ENCODE results near the gene TMEM132C. TPM values are rescaled to one million over a fixed set of nuclear protein-coding genes. Genes with fewer than 3 reads are reported as not detected.

The TMEM132C gene
- total and polyA plus RNA-seq, 2 of the 8 experiments (the other 6 are each of a cell fraction or from before 2014, with no cell fraction given), result 0.23 to 0.76 TPM

GRCh38 chr12:128259556-128260070 is 7.4 kb upstream of the TMEM132C start:
- no peak overlapping the region for H4K8ac ChIP-seq (ENCODE audit: extremely low read depth, insufficient read depth, low read length)
- no peaks in the 10 kb centered on the region for H3K79me1 ChIP-seq (ENCODE audit: low read depth, low read length)
- FAIRE-seq (peak; percentile 85), DNase-seq (ENCODE audit: low read depth in 1 of 2, low spot score in 2 of 2) (peak in 1 of 2 experiments; percentile 72)
- H4K91ac ChIP-seq (replicated peaks; ENCODE audit: insufficient read length, low read length), result no peak overlapping the region
- no peak overlapping the region for H3K4me2 ChIP-seq (ENCODE audit: insufficient read depth in 1 of 2, low read depth in 2 of 2, low read length in 2 of 2)
- H3K56ac ChIP-seq (replicated peaks; ENCODE audit: insufficient read length, low read depth, low read length), result no peak overlapping the region
- peaks cover 4% of the 10 kb centered on the region; the same call in 1 of the 2 replicates for H3K23me2 ChIP-seq (ENCODE audit: low read depth, low read length)
- 0 out of 7 replicates have a peak, but pooled peaks cover 0 to 3% (median 0%) of the 10 kb centered on the region in 4 experiments for H3K4me1 ChIP-seq (replicated peaks in 1 of 4; ENCODE audit: control insufficient read depth in 3 of 4, insufficient read depth in 4 of 4, low read length in 3 of 4)
- H3K14ac ChIP-seq (ENCODE audit: insufficient read length), result no peak overlapping the region
- no peak overlapping the region for H2AK5ac ChIP-seq (ENCODE audit: low read depth, low read length)
- H3K79me2 ChIP-seq (ENCODE audit: control insufficient read depth in 1 of 2, insufficient read depth in 2 of 2, low read length in 2 of 2), result no peaks in the 10 kb centered on the region
- no peak overlapping the region for H3K18ac ChIP-seq (ENCODE audit: extremely low read depth, low read length)
- H2BK12ac ChIP-seq (ENCODE audit: low read depth, low read length), result no peak overlapping the region
- no peak overlapping the region for H2BK5ac ChIP-seq (ENCODE audit: low read depth, low read length)
- peaks cover 0 to 3% (median 0%) of the 10 kb centered on the region in 4 experiments; a peak in 3 of 7 replicates for H3K27me3 ChIP-seq (replicated peaks in 1 of 4; ENCODE audit: control insufficient read depth in 3 of 4, extremely low read depth in 1 of 4, insufficient read depth in 3 of 4, low read length in 3 of 4)
- no peak overlapping the region for H3K9ac ChIP-seq (replicated peaks in 1 of 4; ENCODE audit: extremely low read depth in 1 of 4, low read depth in 3 of 4, low read length in 3 of 4)
- no peak overlapping the region for H2BK20ac ChIP-seq (ENCODE audit: low read length)
- no peak overlapping the region for H3K4me3 ChIP-seq (ENCODE audit: extremely low read depth in 1 of 4, insufficient read depth in 2 of 4, low read depth in 3 of 4, low read length in 4 of 4)
- peaks cover 0 to 5% of the 10 kb centered on the region in 2 experiments; a peak in 1 of 4 replicates for H3K9me3 ChIP-seq (ENCODE audit: insufficient read depth in 2 of 2, low read depth in 1 of 2, low read length in 1 of 2)
- H3K23ac ChIP-seq (ENCODE audit: insufficient read length), result no peak overlapping the region
- WGBS, 2 experiments (ENCODE audit: extremely low coverage in 1 of 2, insufficient coverage in 1 of 2, insufficient read length in 1 of 2, insufficient replicate concordance in 2 of 2, low coverage in 1 of 2, low lambda C conversion rate in 2 of 2, missing lambda C conversion rate in 1 of 2), result 32% methylated on average over 5 of the region's 5 CpGs; no CpG with 5 or more reads in 1 of the 2 experiments
- H2AFZ ChIP-seq (ENCODE audit: low read length), result no peak overlapping the region
- H3K4ac ChIP-seq (replicated peaks; ENCODE audit: insufficient read length, low read depth, low read length), result no peak overlapping the region
- no peak overlapping the region for H4K5ac ChIP-seq (ENCODE audit: insufficient read length, low read depth, low read length)
- H2BK15ac ChIP-seq (ENCODE audit: low read length), result no peak overlapping the region; the same call in 1 of the 2 replicates
- H4K20me1 ChIP-seq (replicated peaks in 1 of 2; ENCODE audit: control insufficient read depth in 1 of 2, insufficient read depth in 2 of 2, low read length in 2 of 2), result no peaks in the 10 kb centered on the region
- CTCF ChIA-PET (ENCODE audit: partially characterized antibody), result interaction anchor here (0.6 to 6.8 kb wide), 86 partner anchors 8 to 1699 kb away, joined by 3 to 86 read pairs (median 4); no protein-coding TSS in a partner anchor
- no peak overlapping the region for H3K27ac ChIP-seq (ENCODE audit: low read depth, low read length)
- POLR2A ChIA-PET (ENCODE audit: partially characterized antibody), result interaction anchor here (1.0 kb wide), 2 partner anchors 20 to 128 kb away, joined by 3 to 4 read pairs; no protein-coding TSS in a partner anchor
- no peak overlapping the region for H2BK120ac ChIP-seq (replicated peaks; ENCODE audit: low read depth, low read length)
- H3K36me3 ChIP-seq (ENCODE audit: control insufficient read depth in 2 of 4, insufficient read depth in 4 of 4, low read length in 3 of 4), result no peaks in the 10 kb centered on the region
- TF ChIP-seq E2F6 (IDR thresholded peaks at IDR 0.05) (no peak), FOSL1 (IDR thresholded peaks at IDR 0.05; ENCODE audit: insufficient read depth, low read depth, low read length) (no peak), KDM4A (IDR thresholded peaks at IDR 0.05; ENCODE audit: low read depth, low read length, severe bottlenecking) (no peak), CTBP2 (IDR thresholded peaks at IDR 0.05; ENCODE audit: borderline replicate concordance, insufficient read depth, insufficient read length, low read length) (no peak), POLR2AphosphoS5 (IDR thresholded peaks at IDR 0.05; ENCODE audit: low read depth, low read length) (no peak), TBP (IDR thresholded peaks at IDR 0.05; ENCODE audit: low read depth, low read length) (no peak), SIN3A (conservative IDR thresholded peaks at IDR 0.05 in 1 of 2, IDR thresholded peaks at IDR 0.05 in 1 of 2; ENCODE audit: low read depth in 1 of 2, low read length in 2 of 2) (no peak), YY1 (IDR thresholded peaks at IDR 0.05; ENCODE audit: low read depth, low read length) (no peak), NRF1 (IDR thresholded peaks at IDR 0.05; ENCODE audit: low read depth, low read length) (no peak), BCL11A (IDR thresholded peaks at IDR 0.05; ENCODE audit: low read depth in 2 of 2, low read length in 2 of 2) (no peak), CBX5 (IDR thresholded peaks at IDR 0.05; ENCODE audit: low read depth, low read length) (no peak), POLR2A (IDR thresholded peaks at IDR 0.05; ENCODE audit: control extremely low read depth in 1 of 2, low read depth in 2 of 2, low read length in 2 of 2) (no peak)
